PC-3 (cell line): ENCODE data around the gene ACYP2. TPM values are rescaled to one million over a fixed set of nuclear protein-coding genes. Genes with fewer than 3 reads are reported as not detected.

ENCODE experiments used
- ATAC-seq: fragments of 200-7000 bp; cut with Tn5 transposase; 2 replicates; pipeline ENCODE4 v1.9.1; 2020; ENCODE audit warnings: mild to moderate bottlenecking, moderate library complexity
- BruUV-seq: library from RNA; stranded (reverse); fragments of 400-500 nt; replicated peaks from 2 replicates; lab custom pipeline; 2021; lab: Mats Ljungman, UMichigan
- CTCF ChIA-PET: fragments of 300-600 bp; sonication (Branson Sonifier 250); formaldehyde crosslinking; loops from one replicate; lab custom pipeline; 2022; ENCODE audit warnings: antibody characterized with exemption; lab: Charles Lee
- POLR2A ChIA-PET: fragments of 300-600 bp; sonication (Branson Sonifier 250); formaldehyde crosslinking; loops from one replicate; lab custom pipeline; 2022; ENCODE audit warnings: antibody characterized with exemption; ENCODE audit not compliant: unreplicated experiment; lab: Charles Lee
- DNase-seq: peaks from one replicate; pipeline ENCODE4 v3.0.0-alpha.2; 2015
- H2AFZ ChIP-seq: fragments of 300-600 bp; sonication (generic); 2 replicates; pipeline ENCODE4 v1.6.0; 2016; ENCODE audit warnings: antibody characterized with exemption, low read length
- H3F3A ChIP-seq: fragments of 300-600 bp; sonication (generic); one replicate; pipeline ENCODE4 v1.6.0; 2017; ENCODE audit warnings: antibody characterized with exemption, low read length, control low read depth, mild to moderate bottlenecking; ENCODE audit not compliant: unreplicated experiment
- H3K27ac ChIP-seq: fragments of 300-600 bp; sonication (generic); 2 replicates; pipeline ENCODE4 v1.5.1; 2016; ENCODE audit warnings: mild to moderate bottlenecking, low read length
- H3K27me3 ChIP-seq: fragments of 300-600 bp; sonication (generic); 2 replicates; pipeline ENCODE4 v1.6.1; 2016; ENCODE audit warnings: low read length, mixed read lengths
- H3K36me3 ChIP-seq: fragments of 300-600 bp; sonication (generic); 2 replicates; pipeline ENCODE4 v1.6.1; 2016; ENCODE audit warnings: low read depth, mixed run types, low read length, mixed read lengths
- H3K4me1 ChIP-seq: fragments of 300-600 bp; sonication (generic); 2 replicates; pipeline ENCODE4 v1.5.1; 2016; ENCODE audit warnings: low read length; ENCODE audit not compliant: insufficient read depth
- H3K4me2 ChIP-seq: fragments of 300-600 bp; sonication (generic); 2 replicates; pipeline ENCODE4 v1.6.0; 2016; ENCODE audit warnings: low read length
- H3K4me3 ChIP-seq: fragments of 300-600 bp; sonication (generic); 2 replicates; pipeline ENCODE4 v1.5.1; 2016; ENCODE audit warnings: mild to moderate bottlenecking, low read length, mixed read lengths
- H3K79me2 ChIP-seq: fragments of 300-600 bp; sonication (generic); 2 replicates; pipeline ENCODE4 v1.6.1; 2017; ENCODE audit warnings: low read length, mixed read lengths
- H3K9ac ChIP-seq: fragments of 300-600 bp; sonication (generic); 2 replicates; pipeline ENCODE4 v1.6.0; 2016; ENCODE audit warnings: mild to moderate bottlenecking, low read length
- H3K9me2 ChIP-seq: fragments of 300-600 bp; sonication (generic); replicated peaks from 2 replicates; pipeline ENCODE4 v1.6.1; 2016; ENCODE audit warnings: mixed run types, low read length, mixed read lengths
- H3K9me3 ChIP-seq: fragments of 300-600 bp; sonication (generic); 2 replicates; pipeline ENCODE4 v1.6.1; 2016; ENCODE audit warnings: low read length, mixed read lengths
- H4K20me1 ChIP-seq: fragments of 300-600 bp; sonication (generic); 2 replicates; pipeline ENCODE4 v1.6.1; 2016; ENCODE audit warnings: low read length, mixed read lengths
- CTCF ChIP-seq: fragments of 300-600 bp; sonication (generic); conservative IDR thresholded peaks from 2 replicates; pipeline ENCODE4 v1.5.1; 2017; ENCODE audit warnings: antibody characterized with exemption, low read depth, mild to moderate bottlenecking, low read length
- EZH2 ChIP-seq: fragments of 300-600 bp; sonication (generic); IDR thresholded peaks from one replicate; pipeline ENCODE4 v1.6.1; 2017; ENCODE audit warnings: antibody characterized with exemption, mild to moderate bottlenecking, low read length; ENCODE audit not compliant: unreplicated experiment
- EZH2phosphoT487 ChIP-seq: fragments of 300-600 bp; sonication (generic); IDR thresholded peaks from 2 replicates; pipeline ENCODE4 v1.6.1; 2018; ENCODE audit warnings: mild to moderate bottlenecking, antibody characterized with exemption, low read length, borderline replicate concordance
- intact Hi-C: fragments of 100-400 bp; cut with micrococcal nuclease; formaldehyde crosslinking; loops from 2 replicates; pipeline ENCODE4 v1.9.0; 2023
- total RNA-seq: library from RNA; depleted of rRNA; stranded (reverse); fragments of >200 nt; gene quantifications from 2 replicates; pipeline ENCODE4 v1.2.3, GENCODE V29; 2014

ACYP2 gene
- total RNA-seq, 1 experiment from 2014 or later, result 8.3 TPM

GRCh38 chr2:54083021-54083420 is 32.4 kb upstream of the ACYP2 start:
- intact Hi-C loops, result no loop called here
- Histone ChIP-seq H3K9me3 (no peaks in the 10 kb centered on the region), H2AFZ (no peak overlapping the region), H3K4me1 (peaks cover 19% of the 10 kb centered on the region), H4K20me1 (no peaks in the 10 kb centered on the region), H3K4me3 (no peak overlapping the region), H3K27ac (no peak overlapping the region), H3K79me2 (no peaks in the 10 kb centered on the region), H3K4me2 (no peak overlapping the region), H3K36me3 (no peaks in the 10 kb centered on the region), H3F3A (no peaks in the 10 kb centered on the region), H3K9me2 (no peaks in the 10 kb centered on the region), H3K9ac (no peak overlapping the region), H3K27me3 (no peaks in the 10 kb centered on the region)
- DNase-seq, result no peak
- TF ChIP-seq EZH2phosphoT487 (no peak), EZH2 (no peak), CTCF (no peak)
- BruUV-seq, result no TSS peak
- POLR2A ChIA-PET, result no interaction called here
- ATAC-seq, result no peak
- CTCF ChIA-PET, result no interaction called here

GRCh38 chr2:54083445-54083844 is 32.0 kb upstream of the ACYP2 start:
- Histone ChIP-seq H3K9ac (no peak overlapping the region), H3K4me3 (no peak overlapping the region), H3K4me2 (no peak overlapping the region), H3K9me3 (no peaks in the 10 kb centered on the region), H3K27me3 (no peaks in the 10 kb centered on the region), H3F3A (no peaks in the 10 kb centered on the region), H3K27ac (no peak overlapping the region), H3K9me2 (no peaks in the 10 kb centered on the region), H3K36me3 (no peaks in the 10 kb centered on the region), H2AFZ (no peak overlapping the region), H3K79me2 (no peaks in the 10 kb centered on the region), H4K20me1 (no peaks in the 10 kb centered on the region), H3K4me1 (peaks cover 19% of the 10 kb centered on the region)
- intact Hi-C loops, result no loop called here
- no peak for TF ChIP-seq CTCF
- no peak for TF ChIP-seq EZH2
- no peak for TF ChIP-seq EZH2phosphoT487
- ChIA-PET POLR2A (no interaction called here), CTCF (no interaction called here)
- no peak for DNase-seq
- no peak for ATAC-seq
- no TSS peak for BruUV-seq

- no peaks in the 10 kb centered on the region for H3K9me2 ChIP-seq
- peak overlapping the region; percentile 63 for H3K4me2 ChIP-seq
- no peaks in the 10 kb centered on the region for H3F3A ChIP-seq
- BruUV-seq, result no TSS peak
- ChIA-PET POLR2A (no interaction called here), CTCF (no interaction called here)
- DNase-seq (peak; percentile 55), ATAC-seq (peak; percentile 94)
- H2AFZ ChIP-seq, result peak overlapping the region; percentile 66
- H3K9me3 ChIP-seq, result no peaks in the 10 kb centered on the region
- H4K20me1 ChIP-seq, result no peaks in the 10 kb centered on the region
- peaks cover 19% of the 10 kb centered on the region for H3K4me1 ChIP-seq
- H3K4me3 ChIP-seq, result 0 out of 2 replicates have a peak overlapping the region, but pooled peaks have one; percentile 9
- H3K27ac ChIP-seq, result no peak overlapping the region
- no peaks in the 10 kb centered on the region for H3K27me3 ChIP-seq
- H3K9ac ChIP-seq, result no peak overlapping the region
- no peaks in the 10 kb centered on the region for H3K36me3 ChIP-seq
- TF ChIP-seq EZH2phosphoT487 (no peak), EZH2 (no peak), CTCF (peak; percentile 73)
- intact Hi-C loops, result loop anchor here (2.0 kb wide), 1 partner anchor 116 kb away; no protein-coding TSS in a partner anchor
- H3K79me2 ChIP-seq, result no peaks in the 10 kb centered on the region
Observed at GRCh38 chr2:54084600-54084999, 30.8 kb upstream of the ACYP2 start.
